Hepatocyte (in vitro differentiated cells): Measurements from ENCODE around the gene RNF112. TPM values are rescaled to one million over a fixed set of nuclear protein-coding genes. Genes with fewer than 3 reads are reported as not detected.

ENCODE experiments used
- DNase-seq: peaks from one replicate; pipeline ENCODE4 v3.0.0-alpha.2; 2016; ENCODE audit warnings: low spot score
- H2AFZ ChIP-seq: fragments of 200-600 bp; sonication (generic); 2 replicates; pipeline ENCODE4 v1.6.0; 2016; ENCODE audit warnings: antibody characterized with exemption, mild to moderate bottlenecking
- H3K27ac ChIP-seq: fragments of 200-600 bp; sonication (generic); 2 replicates; pipeline ENCODE4 v1.5.1; 2016; ENCODE audit warnings: mild to moderate bottlenecking
- H3K27me3 ChIP-seq: fragments of 200-600 bp; sonication (generic); 2 replicates; pipeline ENCODE4 v1.6.1; 2016
- H3K36me3 ChIP-seq: fragments of 200-600 bp; sonication (generic); replicated peaks from 2 replicates; pipeline ENCODE4 v1.5.1; 2016; ENCODE audit warnings: low read depth; ENCODE audit not compliant: insufficient read depth
- H3K4me1 ChIP-seq: fragments of 200-600 bp; sonication (generic); 2 replicates; pipeline ENCODE4 v1.5.1; 2016; ENCODE audit warnings: mild to moderate bottlenecking, moderate library complexity; ENCODE audit not compliant: insufficient read depth
- H3K4me2 ChIP-seq: fragments of 200-600 bp; sonication (generic); 2 replicates; pipeline ENCODE4 v1.6.0; 2016
- H3K4me3 ChIP-seq: fragments of 200-600 bp; sonication (generic); 2 replicates; pipeline ENCODE4 v1.5.1; 2016; ENCODE audit warnings: mild to moderate bottlenecking
- H3K79me2 ChIP-seq: fragments of 200-600 bp; sonication (generic); 2 replicates; pipeline ENCODE4 v1.6.0; 2017; ENCODE audit warnings: mild to moderate bottlenecking
- H3K9me2 ChIP-seq: fragments of 200-600 bp; sonication (generic); replicated peaks from 2 replicates; pipeline ENCODE4 v1.6.0; 2017; ENCODE audit warnings: mild to moderate bottlenecking; ENCODE audit not compliant: insufficient read depth
- H3K9me3 ChIP-seq: fragments of 200-600 bp; sonication (generic); 2 replicates; pipeline ENCODE4 v1.5.1; 2016; ENCODE audit warnings: low read depth, mild to moderate bottlenecking
- H4K20me1 ChIP-seq: fragments of 200-600 bp; sonication (generic); 2 replicates; pipeline ENCODE4 v1.6.0; 2016; ENCODE audit warnings: mild to moderate bottlenecking; ENCODE audit not compliant: insufficient read depth, poor library complexity, severe bottlenecking
- EZH2 ChIP-seq: fragments of 200-600 bp; sonication (generic); IDR thresholded peaks from 2 replicates; pipeline ENCODE4 v1.6.1; 2016; ENCODE audit warnings: antibody characterized with exemption, mild to moderate bottlenecking, borderline replicate concordance
- EZH2phosphoT487 ChIP-seq: fragments of 200-600 bp; sonication (generic); IDR thresholded peaks from one replicate; pipeline ENCODE4 v1.6.1; 2018; ENCODE audit warnings: antibody characterized with exemption, mild to moderate bottlenecking, low read depth, moderate library complexity; ENCODE audit not compliant: unreplicated experiment, severe bottlenecking
- WGBS: methylation state at CpG from one replicate; pipeline ENCODE4 v1.1.6; 2016; ENCODE audit warnings: low lambda C conversion rate; ENCODE audit errors: missing lambda C conversion rate; 5-methylcytosine and 5-hydroxymethylcytosine counted together
- polyA plus RNA-seq: library from polyadenylated mRNA; unstranded; fragments of >200 nt; fragmentation: Nextera tagmentation; extraction: Ambion mirVana; gene quantifications from 2 replicates; pipeline ENCODE4 v1.2.1, GENCODE V29; 2016
- total RNA-seq: library from RNA; depleted of rRNA; stranded (reverse); fragments of >200 nt; gene quantifications from 2 replicates; pipeline ENCODE4 v1.2.3, GENCODE V29; 2014
- TF ChIP-seq, protein P1 (sequence below): fragments of 200-600 bp; sonication (generic); IDR thresholded peaks from 2 replicates; pipeline ENCODE4 v1.5.1; 2016; ENCODE audit warnings: antibody characterized with exemption, mild to moderate bottlenecking; ENCODE audit not compliant: poor library complexity

Gene RNF112
- total and polyA plus RNA-seq, 2 experiments from 2014 or later: 7.8 to 8.6 TPM

DNA sequence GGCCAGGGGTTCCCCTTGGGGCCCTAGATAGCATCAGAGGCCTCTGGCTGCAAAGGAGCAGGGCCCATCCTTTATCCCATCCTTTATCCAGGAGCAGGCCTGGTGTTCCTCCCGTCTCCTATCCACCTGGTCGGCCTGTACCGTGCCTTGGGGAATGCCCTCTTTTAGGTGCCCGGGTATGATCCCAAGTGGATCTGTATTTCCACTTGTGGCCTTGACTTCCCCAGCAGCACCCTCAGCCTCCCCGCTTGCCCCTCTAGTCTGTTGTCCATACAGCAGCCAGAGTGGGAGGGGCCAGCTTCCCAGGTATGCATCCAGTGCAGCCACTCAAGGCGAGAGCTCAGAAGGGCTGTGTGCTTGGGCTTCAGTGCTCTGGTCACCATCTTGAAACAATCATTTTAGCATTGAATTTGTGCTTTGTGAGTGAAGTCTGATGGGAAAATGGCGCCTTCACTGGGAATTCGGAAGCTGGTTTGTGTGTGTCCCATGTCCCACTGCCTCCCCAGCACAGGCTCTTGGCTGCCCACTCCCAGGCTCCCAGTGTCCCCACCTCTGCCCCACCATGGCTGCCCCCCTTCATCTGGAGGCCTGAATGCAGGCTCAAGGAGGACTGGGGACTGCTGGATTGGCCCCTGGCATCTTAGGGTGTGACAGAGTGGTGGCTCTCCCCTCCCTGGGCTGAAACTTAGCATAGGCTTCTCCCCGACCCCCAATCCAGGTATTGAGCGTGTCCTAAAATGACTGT, 3.3 kb upstream of the RNF112 start:
- TF ChIP-seq, protein P1, sequence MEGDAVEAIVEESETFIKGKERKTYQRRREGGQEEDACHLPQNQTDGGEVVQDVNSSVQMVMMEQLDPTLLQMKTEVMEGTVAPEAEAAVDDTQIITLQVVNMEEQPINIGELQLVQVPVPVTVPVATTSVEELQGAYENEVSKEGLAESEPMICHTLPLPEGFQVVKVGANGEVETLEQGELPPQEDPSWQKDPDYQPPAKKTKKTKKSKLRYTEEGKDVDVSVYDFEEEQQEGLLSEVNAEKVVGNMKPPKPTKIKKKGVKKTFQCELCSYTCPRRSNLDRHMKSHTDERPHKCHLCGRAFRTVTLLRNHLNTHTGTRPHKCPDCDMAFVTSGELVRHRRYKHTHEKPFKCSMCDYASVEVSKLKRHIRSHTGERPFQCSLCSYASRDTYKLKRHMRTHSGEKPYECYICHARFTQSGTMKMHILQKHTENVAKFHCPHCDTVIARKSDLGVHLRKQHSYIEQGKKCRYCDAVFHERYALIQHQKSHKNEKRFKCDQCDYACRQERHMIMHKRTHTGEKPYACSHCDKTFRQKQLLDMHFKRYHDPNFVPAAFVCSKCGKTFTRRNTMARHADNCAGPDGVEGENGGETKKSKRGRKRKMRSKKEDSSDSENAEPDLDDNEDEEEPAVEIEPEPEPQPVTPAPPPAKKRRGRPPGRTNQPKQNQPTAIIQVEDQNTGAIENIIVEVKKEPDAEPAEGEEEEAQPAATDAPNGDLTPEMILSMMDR: no peak
- TF ChIP-seq EZH2: no peak
- no peak for TF ChIP-seq EZH2phosphoT487
- Histone ChIP-seq H3K4me1 (peaks cover 4% of the 10 kb centered on the region), H3K79me2 (no peaks in the 10 kb centered on the region), H3K27me3 (no peaks in the 10 kb centered on the region), H4K20me1 (no peaks in the 10 kb centered on the region), H3K36me3 (no peaks in the 10 kb centered on the region), H3K27ac (no peak overlapping the region), H3K9me2 (no peaks in the 10 kb centered on the region), H3K4me2 (no peak overlapping the region), H2AFZ (no peak overlapping the region), H3K4me3 (no peak overlapping the region), H3K9me3 (no peaks in the 10 kb centered on the region)
- 92% methylated on average over 10 of the region's 10 CpGs for WGBS
- peak; percentile 3 for DNase-seq

DNA sequence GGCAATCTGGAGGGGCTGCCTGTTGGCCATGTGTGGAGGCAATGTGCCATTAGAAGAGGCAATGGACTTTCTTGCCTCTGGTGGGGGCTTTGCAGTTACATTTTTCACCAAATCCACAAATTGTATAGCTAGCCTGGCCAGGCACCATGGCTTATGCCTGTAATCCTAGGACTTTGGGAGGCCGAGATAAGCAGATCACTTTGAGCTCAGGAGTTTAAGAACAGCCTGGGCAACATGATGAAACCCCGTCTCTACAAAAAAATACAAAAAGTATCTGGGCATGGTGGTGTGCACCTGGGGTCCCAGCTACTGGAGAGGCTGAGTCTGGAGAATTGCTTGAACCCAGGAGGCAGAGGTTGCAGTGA, 2.7 kb upstream of the RNF112 start:
- H3K9me2 ChIP-seq: no peaks in the 10 kb centered on the region
- H4K20me1 ChIP-seq: no peaks in the 10 kb centered on the region
- no peaks in the 10 kb centered on the region for H3K27me3 ChIP-seq
- H3K79me2 ChIP-seq: no peaks in the 10 kb centered on the region
- TF ChIP-seq, protein P1: no peak
- TF ChIP-seq EZH2 (no peak), EZH2phosphoT487 (no peak)
- H3K9me3 ChIP-seq: no peaks in the 10 kb centered on the region
- no peak overlapping the region for H3K4me2 ChIP-seq
- no peak overlapping the region for H3K27ac ChIP-seq
- no peaks in the 10 kb centered on the region for H3K36me3 ChIP-seq
- WGBS: 49% methylated on average over 2 of the region's 2 CpGs
- H2AFZ ChIP-seq: no peak overlapping the region
- no peaks in the 10 kb centered on the region for H3K4me1 ChIP-seq
- no peak overlapping the region for H3K4me3 ChIP-seq
- DNase-seq: peak; percentile 1

DNA sequence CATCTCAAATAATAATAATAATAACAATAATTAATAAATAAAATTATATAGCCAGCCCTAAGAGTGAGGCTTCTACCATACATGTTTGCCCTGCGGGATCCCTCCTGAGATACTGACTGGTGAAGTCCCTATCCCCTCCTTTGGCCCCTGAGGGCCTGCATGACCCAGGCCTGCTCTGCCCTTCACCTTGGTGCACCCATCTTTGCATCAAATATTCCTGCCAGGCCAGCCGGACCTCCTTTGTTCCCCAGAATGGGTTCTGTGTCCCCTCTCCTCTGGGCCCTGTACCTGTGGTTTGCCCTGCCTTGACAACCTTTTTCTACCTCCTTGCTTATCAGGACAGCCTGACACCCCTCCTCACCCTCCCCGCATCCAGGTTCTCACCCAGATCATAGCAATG, 2.0 kb upstream of the RNF112 start:
- Histone ChIP-seq H3K4me2 (no peak overlapping the region), H3K36me3 (no peaks in the 10 kb centered on the region), H3K79me2 (no peaks in the 10 kb centered on the region), H3K4me1 (peaks cover 5% of the 10 kb centered on the region), H3K9me2 (no peaks in the 10 kb centered on the region), H4K20me1 (no peaks in the 10 kb centered on the region), H3K27me3 (no peaks in the 10 kb centered on the region), H3K9me3 (no peaks in the 10 kb centered on the region), H3K27ac (no peak overlapping the region), H2AFZ (no peak overlapping the region), H3K4me3 (no peak overlapping the region)
- 91% methylated on average over 3 of the region's 3 CpGs for WGBS
- no peak for DNase-seq
- no peak for TF ChIP-seq EZH2
- TF ChIP-seq EZH2phosphoT487: no peak
- TF ChIP-seq, protein P1: no peak
